ENCODE data around the gene CASTOR2.
"Not testable (repeated sequence)": the region's sequence is repeated elsewhere in the genome, so short reads cannot be mapped to it uniquely, and the experiment has no call there.

CASTOR2 gene

DNA sequence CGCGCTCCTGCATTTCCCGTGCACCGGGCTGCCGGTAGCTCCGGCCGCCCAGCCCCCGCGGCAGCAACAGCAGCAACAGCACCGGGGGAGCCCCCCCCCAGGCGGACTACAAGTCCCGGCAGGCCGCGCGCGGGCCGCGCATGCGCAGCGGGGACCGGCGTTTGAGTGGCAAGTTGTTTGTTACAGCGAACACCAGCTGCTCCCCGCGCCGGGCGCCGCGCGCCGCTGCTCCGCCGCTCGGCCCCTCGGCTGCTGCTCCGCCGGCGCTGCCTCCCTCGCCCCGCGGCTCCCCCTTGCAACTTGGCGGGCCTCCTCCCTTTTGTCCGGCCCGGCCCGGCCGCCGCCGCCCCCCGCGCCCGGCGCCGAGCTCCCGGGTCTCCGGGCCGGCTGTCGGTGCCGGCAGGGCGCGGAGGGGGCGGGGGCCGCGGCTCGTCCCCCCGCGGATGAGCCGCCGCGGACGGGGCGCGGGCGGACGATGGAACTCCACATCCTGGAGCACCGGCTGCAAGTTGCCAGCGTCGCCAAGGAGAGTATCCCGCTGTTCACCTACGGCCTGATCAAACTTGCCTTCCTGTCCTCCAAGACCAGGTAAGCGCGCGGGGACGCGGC is at the start of gene CASTOR2:
Gene CASTOR2, plus strand, starts transcription at position 195 of the 609 bp plus-strand sequence. Its CDS starts 281 bp downstream, at position 476.
- not testable (repeated sequence) for DNase-seq (ENCODE audit: low spot score)

DNA sequence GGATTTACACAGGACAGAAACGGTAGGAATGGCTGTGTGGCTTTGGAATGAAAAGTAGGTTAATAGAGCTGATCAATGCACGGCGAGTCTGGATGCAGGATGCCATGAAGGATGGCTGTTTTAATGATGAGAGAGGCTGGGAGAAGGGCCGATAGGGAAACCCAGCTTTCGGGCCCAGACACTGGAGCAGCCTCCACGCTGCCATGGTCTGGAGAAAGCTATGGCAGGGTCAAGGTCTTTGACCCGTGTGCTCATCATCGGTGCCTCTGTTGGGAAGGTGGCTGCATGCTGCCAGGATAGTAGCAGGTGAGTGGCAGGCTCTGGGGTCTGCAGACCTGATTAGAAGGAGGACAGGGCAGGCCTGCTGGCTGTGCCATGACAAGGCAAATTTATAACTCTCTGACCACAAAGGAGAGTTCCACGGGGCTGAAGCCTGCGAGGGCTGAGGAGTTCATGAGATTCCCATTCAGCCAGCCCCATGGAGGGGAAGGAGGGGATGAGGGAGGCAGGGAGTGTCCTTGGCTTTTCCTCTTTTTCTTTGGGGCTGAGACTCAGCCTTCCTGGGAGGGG is 42.1 kb upstream of the CASTOR2 start:
- DNase-seq (ENCODE audit: low spot score) = not testable (repeated sequence)

DNA sequence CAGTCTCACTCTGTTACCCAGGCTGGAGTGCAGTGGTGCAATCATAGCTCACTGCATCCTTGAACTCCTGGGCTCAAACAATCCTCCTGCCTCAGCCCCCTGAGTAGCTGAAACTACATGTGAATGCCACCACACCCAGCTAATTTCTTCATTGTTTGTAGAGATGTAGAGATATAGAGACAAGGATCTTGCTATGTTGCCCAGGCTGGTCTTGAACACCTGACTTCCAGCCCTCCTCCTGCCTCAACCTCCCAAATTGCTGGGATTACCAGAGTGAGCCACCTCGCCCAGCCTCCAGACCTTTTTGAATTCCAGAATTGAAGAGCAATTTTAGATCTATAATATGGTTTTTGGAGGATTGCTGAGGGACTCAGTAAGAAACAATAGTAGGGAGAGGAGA is 40.9 kb upstream of the CASTOR2 start:
- DNase-seq (ENCODE audit: low spot score) = not testable (repeated sequence)

DNA sequence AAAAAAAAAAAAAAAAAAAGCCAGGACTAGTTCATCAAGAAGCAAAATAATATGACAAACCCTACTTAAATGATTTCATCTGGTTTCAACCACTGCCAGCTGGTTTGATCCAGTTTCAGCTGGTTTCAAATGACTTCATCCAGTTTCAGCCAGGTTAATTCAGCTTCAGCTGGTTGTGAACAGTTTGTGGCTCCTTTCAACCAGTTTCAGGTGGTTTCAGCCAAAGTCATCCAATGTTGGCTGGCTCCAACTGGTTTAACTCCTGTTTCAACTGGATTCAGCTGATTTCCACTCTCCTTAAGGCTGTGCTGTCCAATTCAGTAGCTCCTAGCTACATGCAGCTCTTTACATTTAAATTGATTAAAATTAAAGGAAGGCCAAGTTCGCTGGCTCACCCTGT is 37.5 kb upstream of the CASTOR2 start:
- DNase-seq (ENCODE audit: low spot score) = not testable (repeated sequence)

DNA sequence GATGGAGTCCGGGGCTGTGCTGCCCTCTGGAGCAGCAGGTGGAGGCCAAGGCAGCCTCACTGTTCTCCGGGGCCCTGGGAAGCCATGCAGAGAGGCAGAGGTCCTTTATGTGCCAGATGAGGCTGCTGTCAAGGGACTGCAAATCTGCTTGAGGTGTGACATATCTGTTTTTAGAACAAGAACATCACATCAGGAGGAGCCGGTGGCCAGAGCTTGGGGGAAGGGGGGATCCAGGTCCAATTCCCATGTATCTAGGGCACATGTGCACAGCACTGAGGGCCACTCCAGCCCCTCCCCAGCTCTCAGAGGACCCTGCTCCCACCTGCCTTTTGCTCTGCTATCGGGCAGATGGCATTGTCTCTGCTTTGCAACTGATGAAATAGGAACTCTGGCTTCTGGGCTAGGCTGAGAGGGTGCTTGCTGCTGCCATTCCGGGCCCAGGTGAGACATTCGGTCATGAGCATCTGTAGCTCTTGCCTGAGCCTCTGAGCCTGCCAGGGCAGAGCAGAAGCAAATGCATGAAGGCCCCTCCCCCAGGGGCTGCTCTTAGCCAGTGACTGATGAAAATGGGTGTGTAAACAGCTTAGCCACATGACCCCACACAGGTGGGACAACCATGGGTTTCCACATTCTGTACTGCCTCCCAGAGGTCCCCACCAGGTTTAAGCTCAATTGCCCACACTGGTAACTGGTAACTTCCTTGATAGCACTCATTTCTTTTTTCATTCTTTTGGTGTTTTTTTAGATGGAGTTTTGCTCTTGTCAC is 32.8 kb upstream of the CASTOR2 start:
- DNase-seq (ENCODE audit: low spot score) = not testable (repeated sequence)

DNA sequence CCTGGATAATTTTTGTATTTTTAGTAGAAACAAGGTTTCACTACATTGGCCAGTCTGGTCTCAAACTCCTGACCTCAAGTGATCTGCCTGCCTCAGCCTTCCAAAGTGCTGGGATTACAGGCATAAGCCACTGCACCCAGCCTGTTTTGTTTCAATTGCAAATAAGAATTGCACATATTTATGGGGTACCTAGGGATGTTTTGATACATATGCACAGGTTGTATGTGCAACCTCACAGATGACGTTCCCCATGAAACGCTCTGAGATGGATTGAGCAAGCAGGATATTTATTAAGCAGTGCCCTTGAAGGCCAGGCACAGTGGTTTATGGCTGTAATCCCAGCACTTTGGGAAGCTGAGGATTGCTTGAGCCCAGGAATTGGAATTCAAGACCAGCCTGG is 25.1 kb upstream of the CASTOR2 start:
- not testable (repeated sequence) for DNase-seq (ENCODE audit: low spot score)

DNA sequence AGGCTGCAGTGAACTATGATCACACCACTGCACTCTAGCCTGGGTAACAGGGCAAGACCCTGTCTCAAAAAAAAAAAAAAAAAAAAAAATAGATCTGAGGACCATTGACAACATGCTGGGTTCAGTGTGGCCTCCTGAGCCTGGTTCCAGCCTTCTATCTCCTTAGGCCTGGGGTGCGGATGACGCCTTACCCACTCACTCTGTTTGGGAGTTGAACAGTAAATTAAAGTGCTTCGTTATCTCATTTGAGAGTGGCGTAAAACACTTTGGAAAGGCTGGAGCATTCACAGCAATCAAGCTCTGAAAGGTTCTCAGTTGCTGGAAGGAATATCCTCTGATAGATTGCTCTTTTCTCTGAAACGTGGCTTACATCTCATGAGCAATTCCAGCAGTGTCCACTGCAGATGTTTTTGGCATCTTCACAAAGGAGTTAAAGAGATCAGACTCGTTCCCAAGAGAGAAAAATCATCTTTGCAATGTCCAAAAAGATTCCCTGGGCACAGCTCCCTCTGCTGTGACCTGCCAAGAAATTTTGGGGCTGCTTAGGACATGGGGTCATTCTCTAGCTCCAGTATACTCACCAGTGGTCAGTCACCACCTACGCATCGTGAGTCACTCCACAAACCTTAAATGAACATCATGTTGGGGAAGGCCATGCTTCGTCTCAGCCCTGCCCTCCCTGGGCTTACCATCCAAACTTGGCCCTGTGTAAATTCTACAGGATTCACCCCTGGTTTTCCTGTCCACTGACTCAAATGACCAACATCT is 23.0 kb upstream of the CASTOR2 start:
- not testable (repeated sequence) for DNase-seq (ENCODE audit: low spot score)

DNA sequence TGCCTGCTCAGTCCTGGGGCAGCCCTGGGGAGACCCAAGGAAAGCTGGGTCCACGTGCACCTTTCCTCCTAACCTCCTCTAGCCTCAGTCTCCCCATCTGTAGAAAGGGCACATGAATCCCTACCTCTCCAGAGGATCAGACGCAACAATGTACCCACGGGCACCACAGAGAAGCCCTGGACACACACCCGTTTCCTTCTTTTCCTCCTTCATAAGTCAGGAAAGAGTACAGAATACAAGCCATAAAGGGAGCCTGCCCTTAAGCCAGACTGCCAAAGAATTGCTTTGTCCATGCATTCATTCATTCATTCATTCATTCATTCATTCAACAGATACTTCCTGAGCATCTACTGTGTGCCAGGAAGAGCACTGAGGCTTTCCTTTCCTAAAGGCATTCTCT is 20.6 kb upstream of the CASTOR2 start:
- not testable (repeated sequence) for DNase-seq (ENCODE audit: low spot score)

DNA sequence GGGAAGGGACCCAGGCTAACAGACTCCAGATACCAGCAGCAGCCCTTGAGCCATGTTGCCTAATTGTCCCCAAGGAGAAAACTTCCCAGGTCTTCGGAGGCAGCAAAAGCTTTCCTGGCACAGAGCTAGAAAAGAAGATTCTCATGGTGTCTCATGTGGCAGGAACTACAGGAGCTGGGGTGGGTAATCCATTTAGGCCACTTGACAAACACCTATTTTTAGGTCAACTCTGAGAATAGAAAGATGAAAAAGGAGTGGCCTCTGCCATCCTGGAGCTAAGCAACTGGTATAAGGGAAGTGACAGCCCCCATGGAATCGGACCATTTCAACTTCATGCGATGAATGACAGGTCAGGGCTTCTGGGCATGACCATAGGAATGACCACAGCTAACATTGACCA is 16.8 kb upstream of the CASTOR2 start:
- not testable (repeated sequence) for DNase-seq (ENCODE audit: low spot score)

DNA sequence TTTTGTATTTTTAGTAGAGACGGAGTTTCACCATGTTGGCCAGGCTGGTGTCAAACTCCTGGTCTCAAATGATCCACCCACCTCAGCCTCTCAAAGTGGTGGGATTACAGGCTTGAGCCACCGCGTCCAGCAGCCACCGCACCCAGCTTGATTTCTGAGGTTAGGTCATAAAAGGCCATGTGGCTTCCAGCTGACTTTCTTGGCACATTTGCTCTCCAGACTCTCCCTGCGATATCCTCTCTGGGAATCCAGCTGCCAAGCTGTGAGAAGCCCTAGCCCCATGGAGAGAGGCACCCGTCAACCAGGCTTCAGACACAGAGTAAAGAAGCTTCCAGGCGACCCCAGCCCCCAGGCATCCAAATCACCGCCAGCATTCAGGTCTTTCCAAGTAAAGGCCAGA is 10.7 kb upstream of the CASTOR2 start:
- not testable (repeated sequence) for DNase-seq (ENCODE audit: low spot score)

DNA sequence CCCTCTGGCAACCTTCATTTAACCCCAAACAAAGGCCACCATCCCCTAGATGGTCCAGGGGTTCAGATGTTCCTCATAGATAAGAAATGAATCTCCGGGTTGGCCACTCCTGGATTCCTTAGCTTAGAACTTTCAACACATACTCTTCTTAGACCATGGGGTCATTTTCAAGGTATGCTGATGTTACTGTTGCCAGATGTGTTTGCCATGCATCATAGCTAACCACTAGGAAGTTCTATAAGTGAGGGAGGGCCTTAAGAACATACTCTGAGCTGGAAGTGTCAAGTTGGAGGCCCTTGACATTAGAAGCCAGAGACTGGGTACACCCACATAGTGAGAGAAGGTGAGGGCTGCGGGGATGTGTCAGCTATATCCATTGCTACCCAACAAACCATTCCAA is 6.2 kb upstream of the CASTOR2 start:
- not testable (repeated sequence) for DNase-seq (ENCODE audit: low spot score)

DNA sequence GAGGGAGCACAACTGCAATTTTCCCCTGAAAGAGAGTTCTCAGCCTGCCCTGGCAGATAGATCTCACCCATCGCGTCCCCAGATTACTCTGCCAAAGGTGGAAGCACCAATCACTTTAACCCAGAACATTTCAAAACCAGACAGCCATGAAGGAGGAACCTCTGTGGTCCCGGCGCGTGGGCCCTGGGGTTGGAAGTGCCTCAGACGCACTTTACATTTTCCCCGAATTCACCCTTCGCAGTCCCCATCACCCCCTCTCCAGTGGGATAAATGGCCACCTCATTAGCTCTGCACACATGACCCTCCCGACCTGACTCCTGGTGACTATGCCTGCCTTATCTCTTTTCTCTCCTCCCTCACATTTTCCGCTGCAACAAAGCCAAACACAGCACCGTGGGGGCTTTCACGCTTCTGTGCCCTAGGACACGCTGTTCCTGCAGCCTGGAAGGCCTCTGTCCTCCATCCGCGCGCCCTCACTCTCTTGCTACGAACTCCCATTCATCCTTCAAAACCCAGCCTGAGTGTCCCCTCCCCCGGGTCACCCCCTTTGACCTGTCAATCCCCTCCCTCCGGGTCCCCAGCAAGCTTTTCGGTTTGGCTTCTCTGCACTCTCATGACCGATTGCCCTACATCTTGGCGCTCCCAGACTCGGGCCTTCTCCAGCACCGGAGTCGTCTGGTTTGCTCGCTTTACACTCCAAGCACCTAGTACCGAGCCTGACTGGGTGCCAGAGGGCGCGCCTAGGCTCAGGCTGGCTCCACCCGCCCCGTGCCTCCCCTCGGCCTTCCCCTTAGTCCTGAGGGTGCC is 598 bp upstream of the CASTOR2 start:
- not testable (repeated sequence) for DNase-seq (ENCODE audit: low spot score)

DNA sequence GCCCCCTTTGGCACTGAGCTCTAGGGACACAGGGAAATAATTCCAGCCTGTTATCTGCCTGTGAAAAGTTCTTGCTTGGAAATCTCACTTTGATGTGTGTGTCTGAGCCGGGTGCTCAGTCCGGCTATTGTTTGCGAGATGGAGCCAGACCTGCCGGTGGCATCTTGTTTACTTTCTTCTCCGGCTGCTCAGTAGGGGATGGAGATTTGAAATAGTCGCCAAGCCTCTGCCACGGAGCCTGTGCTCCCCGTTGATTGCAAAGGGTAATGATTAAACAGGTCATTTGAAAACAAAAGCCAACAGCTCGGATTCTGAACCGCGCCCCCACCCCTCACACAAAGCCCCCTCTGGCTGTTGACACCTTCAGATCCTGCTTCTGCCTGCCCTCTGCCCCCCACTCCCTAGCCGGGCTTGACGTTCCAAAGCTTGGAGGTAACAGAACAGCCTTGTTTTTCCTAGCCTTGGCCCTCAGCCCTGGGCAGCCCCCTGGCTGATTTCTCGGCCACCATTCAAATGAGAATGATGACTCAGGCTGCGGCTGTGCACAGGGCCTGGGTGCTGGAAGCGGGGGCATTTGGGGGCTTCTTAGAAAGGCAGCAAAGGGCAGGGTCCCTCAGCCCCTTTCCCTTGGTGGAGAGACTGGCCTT is 1.8 kb downstream of the CASTOR2 start:
- DNase-seq (ENCODE audit: low spot score) = not testable (repeated sequence)

DNA sequence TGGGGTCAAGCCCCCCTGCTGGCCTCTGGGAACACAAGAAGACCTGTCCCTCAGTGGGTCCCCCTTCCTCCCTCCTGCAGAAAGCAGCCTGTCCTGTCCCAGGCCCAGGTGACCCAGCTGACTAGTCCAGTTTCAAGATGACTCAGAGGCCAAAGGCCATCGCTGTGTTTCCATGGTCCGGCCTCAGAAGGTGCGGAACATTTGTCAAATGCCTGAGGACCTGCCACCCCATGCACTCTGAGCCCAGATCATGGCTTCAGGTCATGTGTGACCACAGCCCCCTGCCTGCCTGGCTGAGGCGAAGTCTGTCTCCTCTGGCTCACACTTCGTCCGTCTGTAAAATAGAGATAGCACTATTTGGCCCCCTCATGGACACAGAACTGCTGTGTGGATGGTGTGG is 2.4 kb downstream of the CASTOR2 start:
- not testable (repeated sequence) for DNase-seq (ENCODE audit: low spot score)

DNA sequence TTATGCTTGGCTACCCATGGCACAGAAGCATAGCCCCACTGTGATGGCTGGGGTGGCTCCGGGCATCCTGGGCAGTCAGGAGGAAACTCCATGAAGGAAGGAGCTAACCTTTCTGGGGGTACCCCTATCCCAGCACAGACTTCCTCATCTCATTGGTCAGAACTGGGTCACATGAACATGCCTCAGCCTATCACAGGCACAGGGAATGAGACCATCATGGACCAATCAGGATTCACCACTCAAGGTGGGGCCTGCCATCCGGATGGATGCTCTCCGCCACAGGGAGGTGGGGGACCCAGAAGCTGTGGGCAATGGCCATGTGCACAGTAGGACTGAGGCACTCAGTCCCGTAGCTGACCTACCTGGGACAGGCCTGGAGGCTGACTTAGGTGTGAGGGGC is 6.9 kb downstream of the CASTOR2 start:
- DNase-seq (ENCODE audit: low spot score) = not testable (repeated sequence)

DNA sequence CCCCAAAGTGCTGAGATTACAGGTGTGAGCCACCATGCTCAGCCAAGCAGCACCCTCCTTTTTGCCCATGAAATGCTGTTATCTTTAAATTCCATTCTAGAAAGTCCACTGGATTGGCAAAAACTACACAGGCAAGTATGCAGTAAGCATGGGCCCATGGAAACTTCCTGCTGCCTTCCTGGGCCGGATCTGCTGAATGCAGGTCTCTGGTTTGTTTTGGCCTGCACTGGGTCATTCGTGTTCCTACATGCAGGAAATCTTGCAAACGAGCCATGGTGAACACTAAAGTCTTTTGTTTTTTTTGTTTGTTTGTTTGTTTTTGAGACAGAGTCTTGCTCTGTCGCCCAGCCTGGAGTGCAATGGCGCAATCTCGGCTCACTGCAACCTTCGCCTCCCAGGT is 7.9 kb downstream of the CASTOR2 start:
- DNase-seq (ENCODE audit: low spot score) = not testable (repeated sequence)

DNA sequence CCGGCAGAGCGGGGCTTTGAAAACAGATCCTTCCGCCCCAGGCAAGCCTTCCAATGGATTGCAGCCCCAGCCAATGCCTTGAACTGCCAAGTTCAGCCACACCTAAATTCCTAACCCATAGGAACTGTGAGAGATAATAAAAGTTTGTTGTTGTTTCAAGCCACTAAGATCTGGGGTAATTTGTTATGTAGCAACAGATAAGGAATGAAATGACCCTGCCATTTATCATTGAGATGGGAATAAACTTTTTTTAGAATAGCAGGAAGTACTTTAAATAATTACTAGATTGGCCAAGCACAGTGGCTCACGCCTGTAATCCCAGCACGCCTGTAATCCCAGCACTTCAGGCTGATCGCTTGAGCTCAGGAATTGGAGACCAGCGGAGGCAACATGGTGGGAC is 11.5 kb downstream of the CASTOR2 start:
- DNase-seq (ENCODE audit: low spot score) = not testable (repeated sequence)

DNA sequence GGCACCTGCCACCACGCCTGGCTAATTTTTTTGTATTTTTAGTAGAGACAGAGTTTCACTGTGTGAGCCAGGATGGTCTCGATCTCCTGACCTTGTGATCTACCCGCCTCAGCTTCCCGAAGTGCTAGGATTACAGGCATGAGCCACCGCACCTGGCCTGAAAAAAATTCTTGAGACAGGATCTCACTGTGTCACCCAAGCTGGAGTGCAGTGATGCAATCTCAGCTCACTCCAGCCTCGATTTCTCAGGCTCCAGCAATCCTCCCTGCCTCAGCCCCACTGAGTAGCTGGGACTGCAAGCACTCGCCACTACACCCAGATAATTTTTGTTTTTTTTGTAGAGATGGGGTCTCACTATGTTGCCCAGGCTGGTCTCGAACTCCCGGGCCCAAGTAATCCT is 13.0 kb downstream of the CASTOR2 start:
- DNase-seq (ENCODE audit: low spot score) = not testable (repeated sequence)

DNA sequence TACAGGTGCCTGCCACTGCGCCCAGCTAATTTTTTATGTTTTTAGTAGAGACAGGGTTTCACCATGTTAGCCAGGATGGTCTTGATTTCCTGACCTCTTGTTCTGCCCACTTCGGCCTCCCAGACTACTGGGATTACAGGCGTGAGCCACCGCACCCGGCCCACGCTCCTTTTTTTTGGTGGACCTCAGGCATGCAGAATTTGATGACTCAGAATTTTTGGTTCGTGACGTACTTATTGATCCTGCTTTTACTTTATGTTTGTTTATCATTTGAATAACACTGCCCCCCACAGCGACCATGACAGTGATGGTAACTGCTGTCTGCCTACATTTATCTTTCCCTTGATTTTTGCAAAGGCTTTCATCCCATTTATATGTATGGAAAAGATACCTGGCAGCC is 23.9 kb downstream of the CASTOR2 start:
- not testable (repeated sequence) for DNase-seq (ENCODE audit: low spot score)

DNA sequence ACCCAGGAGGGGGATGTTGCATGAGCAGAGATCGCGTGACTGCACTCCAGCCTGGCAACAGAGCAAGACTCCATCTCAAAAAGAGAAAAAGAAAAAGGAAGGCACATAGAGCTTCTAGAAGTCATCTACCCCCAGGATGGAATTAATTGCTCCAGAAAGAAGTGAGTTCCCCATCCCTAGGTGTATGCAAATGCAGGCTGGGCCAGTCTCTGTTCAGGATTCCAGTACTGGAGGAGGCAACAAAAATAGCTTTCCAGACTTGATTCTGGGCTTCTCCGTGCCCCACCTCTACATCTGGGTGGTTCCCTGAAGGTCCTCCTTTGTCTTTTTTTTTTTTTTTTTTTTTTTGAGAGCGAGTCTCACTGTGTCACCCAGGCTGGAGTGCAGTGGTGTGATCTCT is 28.6 kb downstream of the CASTOR2 start:
- DNase-seq (ENCODE audit: low spot score) = no peak
